HG02981 (cell line): ENCODE results near the gene TAGLN2.

Experiments used
- ATAC-seq: cut with Tn5 transposase; IDR thresholded peaks from one replicate; pipeline ENCODE4 v1.9.1; 2021; ENCODE audit warnings: mild to moderate bottlenecking, moderate library complexity; ENCODE audit not compliant: unreplicated experiment

The TAGLN2 gene

GRCh38 chr1:159936273-159936904 is 11.1 kb upstream of the TAGLN2 start:
- ATAC-seq, result peak; percentile 61

GRCh38 chr1:159935719-159936272 is 10.5 kb upstream of the TAGLN2 start:
- ATAC-seq, result no peak

GRCh38 chr1:159935305-159935704 is 10.0 kb upstream of the TAGLN2 start:
- no peak for ATAC-seq

- ATAC-seq, result no peak
These were observed 9.1 kb upstream of the TAGLN2 start for GRCh38 chr1:159934136-159935039.

GRCh38 chr1:159933347-159933746 is 8.0 kb upstream of the TAGLN2 start:
- ATAC-seq, result no peak

- ATAC-seq, result no peak
These were observed 7.3 kb upstream of the TAGLN2 start for GRCh38 chr1:159932296-159933285.

GRCh38 chr1:159931795-159932173 is 6.5 kb upstream of the TAGLN2 start:
- ATAC-seq, result no peak

GRCh38 chr1:159931101-159931794 is 5.9 kb upstream of the TAGLN2 start:
- no peak for ATAC-seq

GRCh38 chr1:159930634-159931033 is 5.3 kb upstream of the TAGLN2 start:
- no peak for ATAC-seq

- ATAC-seq, result no peak
These were observed 4.9 kb upstream of the TAGLN2 start for GRCh38 chr1:159930216-159930615.

GRCh38 chr1:159929155-159930051 is 4.1 kb upstream of the TAGLN2 start:
- no peak for ATAC-seq

- no peak for ATAC-seq
These were observed 3.3 kb upstream of the TAGLN2 start for GRCh38 chr1:159928491-159929050.

GRCh38 chr1:159927849-159928431 is 2.6 kb upstream of the TAGLN2 start:
- no peak for ATAC-seq

GRCh38 chr1:159927211-159927848 is 2.0 kb upstream of the TAGLN2 start:
- no peak for ATAC-seq

- no peak for ATAC-seq
These were observed 392 bp upstream of the TAGLN2 start for GRCh38 chr1:159925719-159926078.

GRCh38 chr1:159924025-159924790 is 1.1 kb downstream of the TAGLN2 start:
- peak; percentile 5 for ATAC-seq
